Parathyroid adenoma (tissue), 2 donors: ENCODE results near the gene AXDND1.
"Not testable (repeated sequence)": the region's sequence is repeated elsewhere in the genome, so short reads cannot be mapped to it uniquely, and the experiment has no call there.

Source experiments
- H2AFZ ChIP-seq: fragments of 300-600 bp; sonication (generic); one replicate; pipeline ENCODE4 v1.7.0; 2017; ENCODE audit warnings: antibody characterized with exemption, mild to moderate bottlenecking
- H3K27ac ChIP-seq: fragments of 300-600 bp; sonication (generic); one replicate; pipeline ENCODE4 v1.7.0; 2017
- H3K27me3 ChIP-seq: fragments of 300-600 bp; sonication (generic); one replicate; pipeline ENCODE4 v1.7.0; 2017; ENCODE audit warnings: low read length; ENCODE audit not compliant: control insufficient read depth, insufficient read depth
- H3K36me3 ChIP-seq: fragments of 300-600 bp; sonication (generic); one replicate; pipeline ENCODE4 v1.7.0; 2017; ENCODE audit warnings: low read length; ENCODE audit not compliant: control insufficient read depth, insufficient read depth
- H3K4me1 ChIP-seq: fragments of 300-600 bp; sonication (generic); one replicate; pipeline ENCODE4 v1.7.0; 2017; ENCODE audit warnings: control low read depth
- H3K4me2 ChIP-seq: fragments of 300-600 bp; sonication (generic); one replicate; pipeline ENCODE4 v1.7.0; 2017; ENCODE audit warnings: low read length
- H3K4me3 ChIP-seq: fragments of 300-600 bp; sonication (generic); one replicate; pipeline ENCODE4 v1.7.0; 2017; ENCODE audit warnings: low read depth, low read length
- H3K79me2 ChIP-seq: fragments of 300-600 bp; sonication (generic); one replicate; pipeline ENCODE4 v1.7.0; 2017; ENCODE audit warnings: control low read depth
- H3K9ac ChIP-seq: fragments of 300-600 bp; sonication (generic); one replicate; pipeline ENCODE4 v1.7.0; 2017; ENCODE audit warnings: mild to moderate bottlenecking
- H3K9me3 ChIP-seq: fragments of 300-600 bp; sonication (generic); one replicate; pipeline ENCODE4 v1.7.0; 2017; ENCODE audit warnings: low read length; ENCODE audit not compliant: control insufficient read depth
- CTCF ChIP-seq: fragments of 300-600 bp; sonication (generic); IDR thresholded peaks from one replicate; pipeline ENCODE4 v1.7.0; 2017; ENCODE audit warnings: antibody characterized with exemption, mild to moderate bottlenecking
- donor health status: primary hyperparathyroidism.

AXDND1 gene

GRCh38 chr1:179341943-179342547 is 23.7 kb upstream of the AXDND1 start:
- Histone ChIP-seq H3K9me3 (no peaks in the 10 kb centered on the region), H3K79me2 (no peaks in the 10 kb centered on the region), H3K4me3 (no peak overlapping the region), H3K9ac (no peak overlapping the region), H2AFZ (no peak overlapping the region), H3K4me2 (no peak overlapping the region), H3K36me3 (no peaks in the 10 kb centered on the region), H3K4me1 (no peaks in the 10 kb centered on the region), H3K27me3 (no peaks in the 10 kb centered on the region), H3K27ac (no peak overlapping the region)
- TF ChIP-seq CTCF, result no peak

- Histone ChIP-seq H3K79me2 (no peaks in the 10 kb centered on the region), H3K36me3 (no peaks in the 10 kb centered on the region)
Observed at GRCh38 chr1:179342740-179343404, 22.9 kb upstream of the AXDND1 start.

GRCh38 chr1:179351281-179351680 is 14.5 kb upstream of the AXDND1 start:
- no peak for TF ChIP-seq CTCF
- Histone ChIP-seq H3K4me3 (no peak overlapping the region), H3K79me2 (no peaks in the 10 kb centered on the region), H2AFZ (no peak overlapping the region), H3K4me2 (no peak overlapping the region), H3K36me3 (no peaks in the 10 kb centered on the region), H3K27ac (no peak overlapping the region), H3K4me1 (no peaks in the 10 kb centered on the region), H3K27me3 (no peaks in the 10 kb centered on the region), H3K9me3 (no peaks in the 10 kb centered on the region), H3K9ac (no peak overlapping the region)

More at GRCh38 chr1:179342740-179343404, 22.9 kb upstream of the AXDND1 start:
- H3K4me2 ChIP-seq, result no peak overlapping the region
- H3K4me3 ChIP-seq, result no peak overlapping the region
- H3K27me3 ChIP-seq, result no peaks in the 10 kb centered on the region
- TF ChIP-seq CTCF, result no peak
- H2AFZ ChIP-seq, result no peak overlapping the region
- H3K4me1 ChIP-seq, result no peaks in the 10 kb centered on the region
- H3K9me3 ChIP-seq, result no peaks in the 10 kb centered on the region
- no peak overlapping the region for H3K27ac ChIP-seq
- H3K9ac ChIP-seq, result no peak overlapping the region

GRCh38 chr1:179352236-179352635 is 13.5 kb upstream of the AXDND1 start:
- Histone ChIP-seq H3K27me3 (no peaks in the 10 kb centered on the region), H3K9me3 (no peaks in the 10 kb centered on the region), H3K4me1 (no peaks in the 10 kb centered on the region), H3K9ac (no peak overlapping the region), H3K36me3 (no peaks in the 10 kb centered on the region), H3K4me3 (no peak overlapping the region), H3K4me2 (no peak overlapping the region), H3K79me2 (no peaks in the 10 kb centered on the region), H3K27ac (no peak overlapping the region), H2AFZ (no peak overlapping the region)
- TF ChIP-seq CTCF, result no peak

GRCh38 chr1:179353546-179353945 is 12.2 kb upstream of the AXDND1 start:
- Histone ChIP-seq H3K9ac (no peak overlapping the region), H3K4me3 (no peak overlapping the region), H3K9me3 (no peaks in the 10 kb centered on the region), H3K36me3 (no peaks in the 10 kb centered on the region), H2AFZ (no peak overlapping the region), H3K4me1 (no peaks in the 10 kb centered on the region), H3K79me2 (no peaks in the 10 kb centered on the region), H3K27me3 (no peaks in the 10 kb centered on the region), H3K4me2 (no peak overlapping the region), H3K27ac (no peak overlapping the region)
- TF ChIP-seq CTCF, result no peak

GRCh38 chr1:179361631-179362030 is 4.1 kb upstream of the AXDND1 start:
- not testable (repeated sequence) for H3K9me3 ChIP-seq, H3K36me3 ChIP-seq, H3K27me3 ChIP-seq, H3K79me2 ChIP-seq, H3K4me3 ChIP-seq, H3K27ac ChIP-seq, H3K4me2 ChIP-seq, H2AFZ ChIP-seq, H3K4me1 ChIP-seq, H3K9ac ChIP-seq
